HG02798 (cell line): Measurements from ENCODE around the gene PDCD1.
"Not testable (repeated sequence)": the region's sequence is repeated elsewhere in the genome, so short reads cannot be mapped to it uniquely, and the experiment has no call there.

ENCODE experiments used
- ATAC-seq: cut with Tn5 transposase; IDR thresholded peaks from one replicate; pipeline ENCODE4 v1.9.1; 2021; ENCODE audit warnings: mild to moderate bottlenecking; ENCODE audit not compliant: unreplicated experiment, poor library complexity

PDCD1 gene

DNA sequence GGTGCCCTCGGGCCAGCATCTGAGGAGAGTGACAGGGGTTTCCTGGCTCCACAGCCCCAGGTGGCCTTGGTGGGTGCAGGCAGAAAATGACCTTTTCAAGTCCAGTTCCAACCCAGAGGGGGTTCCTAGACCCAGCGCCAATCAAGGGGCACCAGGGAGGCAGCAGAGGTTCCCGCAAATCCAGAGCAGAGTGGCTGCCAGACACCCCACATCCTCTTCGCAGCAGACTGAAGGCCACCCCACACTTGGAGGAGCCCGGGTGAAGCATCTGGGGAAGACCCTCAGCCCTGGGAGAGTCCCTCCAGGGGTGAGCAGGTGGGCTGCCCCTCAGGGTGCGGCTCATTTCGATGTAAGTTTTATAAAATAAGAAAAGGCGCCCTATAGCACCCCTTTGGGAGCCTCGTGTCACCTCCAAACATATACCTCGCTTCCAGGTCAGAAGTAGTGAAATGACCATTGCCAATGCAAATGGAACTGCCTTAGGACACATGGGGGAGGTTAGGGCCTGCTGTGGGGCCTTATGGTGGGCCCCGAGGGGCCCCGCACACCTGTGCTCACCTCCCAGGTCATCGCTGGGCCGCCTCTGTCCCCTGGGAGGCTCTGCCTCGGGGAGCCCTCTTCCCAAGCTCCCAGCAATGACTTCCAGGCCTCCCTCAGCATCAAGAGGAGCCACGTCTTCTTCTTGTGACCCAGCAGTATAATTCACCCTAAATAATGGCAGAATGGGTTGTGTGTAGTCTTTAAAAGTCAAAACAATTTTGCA, 21.8 kb upstream of the PDCD1 start:
- ATAC-seq = no peak

- ATAC-seq = no peak
These were observed 20.6 kb upstream of the PDCD1 start for GRCh38 chr2:241879326-241879725.

GRCh38 chr2:241877989-241878970, 19.6 kb upstream of the PDCD1 start:
- no peak for ATAC-seq

GRCh38 chr2:241877197-241877685, 18.5 kb upstream of the PDCD1 start:
- ATAC-seq = no peak

DNA sequence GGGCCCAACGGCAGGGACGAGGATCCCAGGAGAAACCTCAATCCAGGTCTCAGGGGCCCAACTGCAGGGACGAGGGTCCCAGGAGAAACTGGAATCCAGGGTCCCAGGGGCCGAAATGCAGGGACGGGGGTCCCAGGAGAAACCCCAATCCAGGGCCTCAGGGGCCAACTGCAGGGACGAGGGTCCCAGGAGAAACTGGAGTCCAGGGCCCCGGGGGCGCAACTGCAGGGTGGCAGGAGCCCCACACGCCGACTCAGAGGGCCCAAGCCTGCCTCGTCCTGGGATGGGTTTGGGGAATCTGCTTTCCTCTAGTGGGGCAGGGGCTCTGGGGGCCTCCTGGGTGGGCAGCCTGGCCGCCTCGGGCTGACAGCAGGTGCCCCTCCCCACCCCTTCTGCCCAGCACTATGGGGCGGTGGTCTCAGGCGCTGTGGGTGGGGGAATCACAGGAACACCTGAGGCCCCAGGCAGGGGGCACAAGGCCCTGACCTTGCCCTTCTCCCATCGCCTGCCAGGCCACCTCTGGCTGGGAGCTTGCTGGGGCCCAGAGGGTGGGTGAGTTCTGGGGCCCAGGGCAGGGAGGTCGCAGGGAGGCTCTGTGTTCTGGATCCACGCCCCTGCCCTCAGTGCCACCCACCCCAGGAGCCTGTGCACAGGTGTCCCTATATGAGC, 18.0 kb upstream of the PDCD1 start:
- no peak for ATAC-seq

GRCh38 chr2:241875754-241876527, 17.2 kb upstream of the PDCD1 start:
- not testable (repeated sequence) for ATAC-seq

GRCh38 chr2:241874277-241874925, 15.7 kb upstream of the PDCD1 start:
- no peak for ATAC-seq

GRCh38 chr2:241873803-241874110, 15.1 kb upstream of the PDCD1 start:
- no peak for ATAC-seq

DNA sequence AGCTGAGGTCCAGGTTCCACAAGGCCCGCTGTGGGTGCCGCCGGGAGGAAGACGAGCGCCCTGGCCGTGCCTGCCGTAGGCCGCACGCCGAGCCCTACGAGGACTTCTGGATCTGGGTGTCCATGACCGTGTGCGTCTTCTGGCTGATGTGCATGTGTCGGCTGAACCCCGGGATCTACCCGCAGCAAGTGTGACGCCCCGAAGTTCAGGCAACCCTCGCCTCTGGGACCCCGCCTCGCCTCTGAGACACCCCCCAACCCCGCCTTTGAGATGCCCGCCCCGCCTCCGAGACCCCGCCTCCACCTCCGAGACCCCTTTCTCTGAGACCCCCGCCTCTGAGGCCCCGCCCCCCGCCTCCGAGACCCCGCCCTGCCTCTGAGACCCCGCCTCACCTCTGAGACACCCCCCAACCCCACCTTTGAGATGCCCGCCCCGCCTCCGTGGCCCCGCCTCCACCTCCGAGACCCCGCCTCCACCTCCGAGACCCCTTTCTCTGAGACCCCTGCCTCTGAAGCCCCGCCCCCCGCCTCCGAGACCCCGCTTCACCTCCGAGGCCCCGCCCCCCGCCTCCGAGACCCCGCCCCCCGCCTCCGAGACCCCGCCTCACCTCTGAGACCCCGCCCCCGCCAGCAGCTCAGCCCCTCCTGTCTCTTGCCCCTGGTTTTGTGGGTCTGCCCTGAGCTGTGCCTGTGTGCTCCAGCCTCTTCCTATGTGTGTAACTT, 14.5 kb upstream of the PDCD1 start:
- no peak for ATAC-seq

GRCh38 chr2:241872313-241872642, 13.6 kb upstream of the PDCD1 start:
- ATAC-seq = no peak

GRCh38 chr2:241871538-241872312, 13.0 kb upstream of the PDCD1 start:
- ATAC-seq = no peak

DNA sequence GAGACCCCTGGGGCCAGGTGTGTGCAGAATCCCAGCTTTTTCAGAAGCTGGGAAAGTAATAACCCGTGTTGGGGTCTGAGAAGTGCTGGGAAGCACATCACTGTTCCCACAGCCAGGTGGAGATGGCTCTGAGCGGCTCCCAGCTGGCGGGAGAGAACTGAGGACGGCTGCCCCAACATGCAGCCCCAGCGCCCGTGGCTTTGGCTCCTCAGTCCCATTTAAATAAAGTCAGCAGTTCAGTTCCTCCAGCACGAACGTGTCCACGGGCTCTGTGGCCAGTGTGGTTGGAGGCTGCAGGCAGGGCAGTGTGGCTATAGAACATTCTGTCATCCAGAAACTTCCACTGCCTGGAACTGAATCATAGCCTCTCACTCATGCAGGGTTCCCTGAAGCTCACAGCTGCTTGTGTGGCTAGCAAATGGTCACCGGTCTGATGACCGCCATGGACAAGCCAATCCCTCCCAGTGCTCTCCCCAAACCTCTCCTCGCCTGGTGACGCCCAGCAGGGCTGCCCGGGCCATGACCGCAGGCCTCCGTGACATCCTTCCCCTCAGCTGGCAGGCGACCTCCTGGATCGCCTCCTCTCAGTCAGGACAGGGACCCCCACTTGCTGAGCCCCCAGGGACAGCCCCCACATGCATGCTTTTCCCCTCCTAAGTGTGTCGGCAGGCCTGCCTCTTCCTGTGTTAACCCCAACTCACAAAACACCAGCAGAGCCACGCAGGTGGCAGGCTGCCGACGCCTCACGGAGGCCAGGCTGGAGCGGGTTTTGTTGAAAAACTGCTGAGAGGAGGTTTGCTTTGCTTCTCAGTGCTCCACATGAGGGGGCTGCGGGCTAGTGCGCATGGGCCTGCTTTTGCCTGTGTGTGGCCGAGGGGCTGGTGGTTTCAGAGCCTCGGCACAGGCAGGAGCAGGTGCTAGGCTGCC, 12.2 kb upstream of the PDCD1 start:
- ATAC-seq = no peak

DNA sequence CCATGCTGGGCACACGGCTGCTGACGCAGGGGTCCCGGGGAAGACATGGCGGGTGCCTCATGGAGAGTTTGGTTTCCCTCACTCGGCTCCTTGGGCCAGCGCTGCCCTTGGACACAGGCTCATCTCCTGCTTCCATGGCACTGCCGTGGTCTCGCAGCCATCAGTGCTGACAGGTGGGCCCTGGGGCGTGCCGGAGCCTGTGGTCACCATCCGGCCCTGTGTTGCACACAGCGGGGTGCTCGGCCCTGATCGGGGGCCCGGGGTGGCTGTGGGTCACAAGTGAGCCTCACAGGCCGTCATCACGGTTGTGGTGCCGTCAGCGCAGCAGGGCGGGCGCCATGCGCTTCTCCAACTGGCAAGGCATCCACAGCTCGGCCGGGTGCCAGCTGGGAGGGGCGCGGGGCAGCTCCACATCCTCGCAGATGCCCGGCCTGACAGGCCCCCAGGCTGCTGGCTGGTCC, 11.4 kb upstream of the PDCD1 start:
- ATAC-seq = no peak

GRCh38 chr2:241869087-241869961, 10.6 kb upstream of the PDCD1 start, which contains the start of gene RTP5:
TSS of gene RTP5 (plus strand) at chr2:241869729. CDS start at chr2:241869757, 28 bp downstream.
- no peak for ATAC-seq

DNA sequence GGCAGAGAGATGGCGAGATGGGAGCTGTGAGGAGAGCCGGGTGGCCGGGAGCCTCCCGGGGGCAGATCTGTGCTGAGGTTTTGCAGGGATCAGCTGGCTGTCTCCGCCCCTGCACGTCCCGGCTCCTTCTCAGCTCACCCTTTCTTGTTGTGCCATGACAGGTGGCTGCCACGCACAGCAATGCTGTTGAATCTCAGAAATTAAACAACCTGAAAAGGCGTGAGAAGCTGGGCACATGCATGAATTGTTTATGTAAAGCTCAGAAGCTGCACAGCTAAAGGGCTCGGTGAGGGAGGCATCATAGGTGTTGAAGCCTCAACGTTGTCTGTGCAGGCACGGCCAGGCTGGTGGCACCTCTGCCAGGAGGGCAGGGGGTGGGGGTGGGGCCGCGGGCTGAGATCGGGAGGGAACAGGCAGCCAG, 10.0 kb upstream of the PDCD1 start:
- no peak for ATAC-seq

DNA sequence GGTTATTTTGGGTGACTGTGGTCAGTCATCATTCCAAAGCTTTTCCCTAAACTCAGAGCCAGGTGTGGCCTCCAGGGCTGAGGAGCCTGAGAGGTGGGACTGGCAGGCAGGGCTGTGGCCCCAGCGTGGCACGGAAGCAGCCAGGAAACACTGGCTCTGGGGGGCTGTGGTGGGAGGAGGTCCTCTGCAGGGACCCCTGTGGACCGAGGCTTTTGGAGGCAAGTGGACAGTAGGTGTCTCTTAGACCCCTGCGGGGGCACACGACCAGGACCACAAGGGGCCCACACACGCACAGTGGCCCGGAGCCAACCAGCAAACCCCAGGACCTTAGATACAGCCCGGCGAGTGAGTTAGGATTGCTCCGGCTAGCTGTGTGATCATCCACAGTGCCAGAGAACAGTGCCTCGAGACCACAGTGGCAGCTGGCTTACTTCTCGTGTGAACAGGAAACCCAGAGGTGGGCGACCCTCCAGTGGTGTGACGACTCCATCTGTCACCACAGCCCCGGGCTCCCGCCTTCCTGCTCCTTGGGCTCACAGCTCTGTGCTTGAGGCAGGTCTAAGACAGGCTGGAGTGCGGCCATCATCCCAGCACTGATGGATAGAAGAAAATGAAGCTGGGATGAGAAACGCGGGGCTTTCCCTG, 9.2 kb upstream of the PDCD1 start:
- ATAC-seq = no peak
